Lower leg skin (tissue), 3 donors: ENCODE results near the gene OPTC.

Experiments
- CTCF ChIP-seq, 3 donors: fragments of 450-650 bp; IDR thresholded peaks; one replicate each; pipeline ENCODE4 v1.5.1; 2016; ENCODE audit warnings: antibody characterized with exemption in 3 of 3, mild to moderate bottlenecking in 3 of 3, moderate library complexity in 2 of 3
- POLR2A ChIP-seq, 2 donors: fragments of 450-650 bp; IDR thresholded peaks; one replicate each; pipeline ENCODE4 v1.6.1; 2016 to 2017; ENCODE audit warnings: antibody characterized with exemption in 2 of 2, mild to moderate bottlenecking in 1 of 2, moderate library complexity in 1 of 2

DNA sequence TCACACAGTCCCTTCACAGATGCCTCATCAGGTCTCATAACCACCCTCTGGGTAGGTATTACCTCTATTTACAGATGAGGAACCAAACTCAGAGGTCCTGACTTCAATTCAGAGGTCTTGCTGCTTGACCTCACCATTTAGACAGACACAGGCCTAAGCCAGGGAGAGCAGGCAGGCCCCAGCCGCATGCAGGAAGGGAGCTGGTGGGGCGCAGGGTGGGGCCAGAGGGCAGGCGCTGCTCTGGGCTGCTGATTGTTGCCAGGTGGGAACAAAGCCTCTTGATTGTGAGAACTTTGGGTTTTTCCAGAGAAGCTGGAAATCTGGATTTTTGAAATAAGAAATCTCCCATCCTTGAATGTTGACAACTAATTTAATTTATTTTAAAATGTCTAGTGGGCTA is 38.2 kb upstream of the OPTC start:
- TF ChIP-seq CTCF (IDR thresholded peaks at IDR 0.05) = no peak
- TF ChIP-seq POLR2A (IDR thresholded peaks at IDR 0.05) = no peak
